GM23338 (cell line): Measurements from ENCODE around the gene TRIM27.
"Not testable (repeated sequence)": the region's sequence is repeated elsewhere in the genome, so short reads cannot be mapped to it uniquely, and the experiment has no call there.

ENCODE experiments used
- CREB1 ChIP-seq: fragments of 250-450 bp; sonication (Bioruptor Pico); IDR thresholded peaks from 2 replicates; pipeline ENCODE4 v1.5.0; 2020; ENCODE audit warnings: low read depth, mild to moderate bottlenecking, moderate library complexity
- CTCF ChIP-seq, 2 experiments: fragments of 200-600 bp in 1 of 2; sonication (generic) in 1 of 2; conservative IDR thresholded peaks; 2 replicates each; pipeline versions ENCODE4 v1.5.1 to v1.6.1; 2016 to 2017; ENCODE audit warnings: antibody characterized with exemption in 2 of 2, low read depth in 2 of 2, mild to moderate bottlenecking in 2 of 2, moderate library complexity in 1 of 2
- EZH2 ChIP-seq: fragments of 200-600 bp; sonication (generic); IDR thresholded peaks from one replicate; pipeline ENCODE4 v1.8.0; 2017; ENCODE audit warnings: antibody characterized with exemption, mild to moderate bottlenecking, low read depth; ENCODE audit not compliant: unreplicated experiment
- EZH2phosphoT487 ChIP-seq: fragments of 200-600 bp; sonication (generic); IDR thresholded peaks from one replicate; pipeline ENCODE4 v1.8.1; 2018; ENCODE audit warnings: antibody characterized with exemption; ENCODE audit not compliant: unreplicated experiment
- JUNB ChIP-seq: IDR thresholded peaks from one replicate; pipeline ENCODE4 v1.6.1; 2016; ENCODE audit warnings: antibody characterized with exemption; ENCODE audit not compliant: unreplicated experiment
- NANOG ChIP-seq: IDR thresholded peaks from 2 replicates; pipeline ENCODE4 v1.6.1; 2016; ENCODE audit warnings: antibody characterized with exemption, borderline replicate concordance
- POLR2AphosphoS5 ChIP-seq: IDR thresholded peaks from 2 replicates; pipeline ENCODE4 v1.6.1; 2016; ENCODE audit warnings: antibody characterized with exemption, low read depth
- REST ChIP-seq: IDR thresholded peaks from one replicate; pipeline ENCODE4 v1.6.1; 2018; ENCODE audit warnings: antibody characterized with exemption; ENCODE audit not compliant: unreplicated experiment
- STAT1 ChIP-seq: IDR thresholded peaks from one replicate; pipeline ENCODE4 v1.6.1; 2016; ENCODE audit warnings: antibody characterized with exemption; ENCODE audit not compliant: unreplicated experiment
- ZNF114 ChIP-seq: fragments of 250-450 bp; sonication (Bioruptor Pico); IDR thresholded peaks from 2 replicates; pipeline ENCODE4 v1.5.0; 2020; ENCODE audit warnings: mild to moderate bottlenecking, moderate library complexity
- ZNF331 ChIP-seq: fragments of 250-450 bp; sonication (Bioruptor Pico); IDR thresholded peaks from 2 replicates; pipeline ENCODE4 v1.5.0; 2020; ENCODE audit warnings: low read depth, mild to moderate bottlenecking, moderate library complexity

- not testable (repeated sequence) for TF ChIP-seq CTCF (conservative IDR thresholded peaks at IDR 0.05; ENCODE audit: low read depth in 2 of 2); REST; POLR2AphosphoS5; EZH2; NANOG; CREB1 (CRISPR knock-in tag); EZH2phosphoT487; ZNF331; STAT1; ZNF114 (CRISPR knock-in tag); JUNB
Measured at GRCh38 chr6:28957795-28958314, 34.1 kb upstream of the TRIM27 start.
